OCI-LY7 (cell line): ENCODE measurements around the gene XG. TPM values are rescaled to one million over a fixed set of nuclear protein-coding genes. Genes with fewer than 3 reads are reported as not detected.
"Not testable (repeated sequence)": the region's sequence is repeated elsewhere in the genome, so short reads cannot be mapped to it uniquely, and the experiment has no call there.

Source experiments
- BruUV-seq: library from RNA; stranded (reverse); fragments of 400-500 nt; replicated peaks from 2 replicates; lab custom pipeline; 2021; lab: Mats Ljungman, UMichigan
- CTCF ChIA-PET: fragments of 300-600 bp; sonication (Branson Sonifier 250); formaldehyde crosslinking; loops from one replicate; lab custom pipeline; 2022; ENCODE audit warnings: antibody characterized with exemption; ENCODE audit not compliant: unreplicated experiment; lab: Charles Lee
- POLR2A ChIA-PET: fragments of 300-600 bp; sonication (Branson Sonifier 250); formaldehyde crosslinking; loops from one replicate; lab custom pipeline; 2022; ENCODE audit warnings: antibody characterized with exemption; lab: Charles Lee
- DNase-seq: peaks from one replicate; pipeline ENCODE4 v3.0.0-alpha.2; 2015; ENCODE audit warnings: low spot score
- H2AFZ ChIP-seq: fragments of 200-600 bp; sonication (generic), shearing (Covaris generic); 2 replicates; pipeline ENCODE4 v1.6.1; 2014; ENCODE audit warnings: mild to moderate bottlenecking, antibody characterized with exemption, low read length, moderate library complexity
- H3K27ac ChIP-seq: fragments of 200-600 bp; sonication (generic); 2 replicates; pipeline ENCODE4 v1.5.1; 2014; ENCODE audit warnings: mixed run types, low read depth, mild to moderate bottlenecking, moderate library complexity, low read length, inconsistent platforms; ENCODE audit not compliant: poor library complexity, severe bottlenecking
- H3K36me3 ChIP-seq: fragments of 200-600 bp; sonication (generic); 2 replicates; pipeline ENCODE4 v1.6.1; 2014; ENCODE audit warnings: mild to moderate bottlenecking, antibody characterized with exemption, low read length, moderate library complexity, mixed read lengths; ENCODE audit not compliant: insufficient read depth
- H3K4me1 ChIP-seq: fragments of 200-600 bp; sonication (generic); 2 replicates; pipeline ENCODE4 v1.5.1; 2014; ENCODE audit warnings: mild to moderate bottlenecking, low read length; ENCODE audit not compliant: insufficient read depth, poor library complexity, severe bottlenecking
- H3K4me2 ChIP-seq: fragments of 200-600 bp; sonication (generic); 2 replicates; pipeline ENCODE4 v1.6.1; 2014; ENCODE audit warnings: mild to moderate bottlenecking, low read length
- H3K4me3 ChIP-seq: fragments of 200-600 bp; sonication (generic); 2 replicates; pipeline ENCODE4 v1.5.1; 2014; ENCODE audit warnings: mild to moderate bottlenecking, low read depth, low read length; ENCODE audit not compliant: poor library complexity, severe bottlenecking
- H3K79me2 ChIP-seq: fragments of 200-600 bp; sonication (generic); 2 replicates; pipeline ENCODE4 v1.6.1; 2016; ENCODE audit warnings: low read depth, mild to moderate bottlenecking, low read length, moderate library complexity, mixed read lengths; ENCODE audit not compliant: insufficient read depth
- H3K9me2 ChIP-seq: fragments of 200-600 bp; sonication (generic); 2 replicates; pipeline ENCODE4 v1.6.1; 2016; ENCODE audit warnings: mild to moderate bottlenecking, low read length, mixed read lengths; ENCODE audit not compliant: insufficient read depth
- H3K9me3 ChIP-seq: fragments of 200-600 bp; sonication (generic); 2 replicates; pipeline ENCODE4 v1.6.1; 2014; ENCODE audit warnings: mild to moderate bottlenecking, mixed run types, low read length, mixed read lengths
- H4K20me1 ChIP-seq: fragments of 200-600 bp; sonication (generic); 2 replicates; pipeline ENCODE4 v1.6.1; 2014; ENCODE audit warnings: mild to moderate bottlenecking, antibody characterized with exemption, low read length, moderate library complexity, mixed read lengths; ENCODE audit not compliant: insufficient read depth
- EZH2phosphoT487 ChIP-seq: fragments of 200-600 bp; sonication (generic); IDR thresholded peaks from 2 replicates; pipeline ENCODE4 v1.6.1; 2018; ENCODE audit warnings: low read depth, borderline replicate concordance, mild to moderate bottlenecking, mixed run types, antibody characterized with exemption, low read length, moderate library complexity, mixed read lengths
- intact Hi-C: fragments of 100-400 bp; cut with micrococcal nuclease; formaldehyde crosslinking; loops from one replicate; pipeline ENCODE4 v1.10.0; 2022; ENCODE audit not compliant: unreplicated experiment
- total RNA-seq, 2 experiments: library from RNA; depleted of rRNA in 1 of 2; stranded (reverse); fragments of >200 nt in 1 of 2; shearing (Covaris generic) in 1 of 2; gene quantifications; 2 replicates each; pipeline ENCODE4 v1.2.3, GENCODE V29; 2014 to 2022
- TF ChIP-seq, protein P1 (sequence below): fragments of 200-600 bp; sonication (generic); conservative IDR thresholded peaks from 2 replicates; pipeline ENCODE4 v1.5.1; 2014; ENCODE audit warnings: mild to moderate bottlenecking, antibody characterized with exemption, low read length, moderate library complexity, mixed read lengths

Gene XG
- total RNA-seq, 2 experiments from 2014 or later: not detected

DNA sequence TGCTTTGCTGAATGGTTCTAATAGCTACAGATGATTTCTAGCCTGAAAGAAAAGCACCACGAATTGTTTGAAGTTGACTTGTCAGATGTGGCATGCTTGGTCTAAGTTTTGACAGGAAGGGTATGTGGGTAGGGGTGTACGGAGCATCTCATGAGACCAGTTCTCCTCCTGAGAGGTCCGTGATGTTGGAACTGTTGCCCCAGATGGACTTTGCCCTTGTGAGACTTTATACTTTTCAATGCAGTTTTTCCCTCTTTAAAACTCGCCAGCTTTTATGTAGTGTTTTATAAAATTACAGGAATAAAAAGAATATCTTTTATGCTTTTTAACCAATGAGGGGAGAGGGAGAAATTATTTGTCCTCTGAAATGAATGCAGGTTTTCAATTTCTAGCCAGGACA, 16.6 kb upstream of the XG start:
- H3K9me3 ChIP-seq: no peaks in the 10 kb centered on the region
- no peaks in the 10 kb centered on the region for H3K79me2 ChIP-seq
- H3K9me2 ChIP-seq: no peaks in the 10 kb centered on the region
- TF ChIP-seq, protein P1, sequence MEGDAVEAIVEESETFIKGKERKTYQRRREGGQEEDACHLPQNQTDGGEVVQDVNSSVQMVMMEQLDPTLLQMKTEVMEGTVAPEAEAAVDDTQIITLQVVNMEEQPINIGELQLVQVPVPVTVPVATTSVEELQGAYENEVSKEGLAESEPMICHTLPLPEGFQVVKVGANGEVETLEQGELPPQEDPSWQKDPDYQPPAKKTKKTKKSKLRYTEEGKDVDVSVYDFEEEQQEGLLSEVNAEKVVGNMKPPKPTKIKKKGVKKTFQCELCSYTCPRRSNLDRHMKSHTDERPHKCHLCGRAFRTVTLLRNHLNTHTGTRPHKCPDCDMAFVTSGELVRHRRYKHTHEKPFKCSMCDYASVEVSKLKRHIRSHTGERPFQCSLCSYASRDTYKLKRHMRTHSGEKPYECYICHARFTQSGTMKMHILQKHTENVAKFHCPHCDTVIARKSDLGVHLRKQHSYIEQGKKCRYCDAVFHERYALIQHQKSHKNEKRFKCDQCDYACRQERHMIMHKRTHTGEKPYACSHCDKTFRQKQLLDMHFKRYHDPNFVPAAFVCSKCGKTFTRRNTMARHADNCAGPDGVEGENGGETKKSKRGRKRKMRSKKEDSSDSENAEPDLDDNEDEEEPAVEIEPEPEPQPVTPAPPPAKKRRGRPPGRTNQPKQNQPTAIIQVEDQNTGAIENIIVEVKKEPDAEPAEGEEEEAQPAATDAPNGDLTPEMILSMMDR: no peak
- TF ChIP-seq EZH2phosphoT487: no peak
- H3K4me1 ChIP-seq: no peaks in the 10 kb centered on the region
- H3K4me3 ChIP-seq: no peak overlapping the region
- intact Hi-C loops: no loop called here
- H3K36me3 ChIP-seq: peaks cover 23% of the 10 kb centered on the region
- ChIA-PET POLR2A (no interaction called here), CTCF (no interaction called here)
- H2AFZ ChIP-seq: no peak overlapping the region
- H4K20me1 ChIP-seq: no peaks in the 10 kb centered on the region
- H3K27ac ChIP-seq: no peak overlapping the region
- H3K4me2 ChIP-seq: no peak overlapping the region
- BruUV-seq: no TSS peak
- no peak for DNase-seq

DNA sequence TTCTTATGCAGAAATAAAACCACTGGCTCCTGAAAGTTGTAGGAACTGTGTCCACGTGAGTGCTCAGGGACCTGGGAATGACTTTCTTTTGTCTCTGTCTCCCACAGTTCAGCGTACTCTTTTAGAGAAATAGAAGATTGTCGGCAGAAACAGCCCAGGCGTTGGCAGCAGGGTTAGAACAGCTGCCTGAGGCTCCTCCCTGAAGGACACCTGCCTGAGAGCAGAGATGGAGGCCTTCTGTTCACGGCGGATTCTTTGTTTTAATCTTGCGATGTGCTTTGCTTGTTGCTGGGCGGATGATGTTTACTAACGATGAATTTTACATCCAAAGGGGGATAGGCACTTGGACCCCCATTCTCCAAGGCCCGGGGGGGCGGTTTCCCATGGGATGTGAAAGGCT, 11.2 kb upstream of the XG start:
- Histone ChIP-seq H3K27ac (no peak overlapping the region), H4K20me1 (no peaks in the 10 kb centered on the region), H3K4me2 (no peak overlapping the region), H3K36me3 (peaks cover 18% of the 10 kb centered on the region), H3K4me1 (no peaks in the 10 kb centered on the region), H3K4me3 (no peak overlapping the region), H3K9me2 (no peaks in the 10 kb centered on the region), H2AFZ (no peak overlapping the region), H3K9me3 (no peaks in the 10 kb centered on the region), H3K79me2 (no peaks in the 10 kb centered on the region)
- intact Hi-C loops: no loop called here
- POLR2A ChIA-PET: no interaction called here
- DNase-seq: no peak
- CTCF ChIA-PET: no interaction called here
- TF ChIP-seq, protein P1: no peak
- TF ChIP-seq EZH2phosphoT487: no peak
- BruUV-seq: no TSS peak

DNA sequence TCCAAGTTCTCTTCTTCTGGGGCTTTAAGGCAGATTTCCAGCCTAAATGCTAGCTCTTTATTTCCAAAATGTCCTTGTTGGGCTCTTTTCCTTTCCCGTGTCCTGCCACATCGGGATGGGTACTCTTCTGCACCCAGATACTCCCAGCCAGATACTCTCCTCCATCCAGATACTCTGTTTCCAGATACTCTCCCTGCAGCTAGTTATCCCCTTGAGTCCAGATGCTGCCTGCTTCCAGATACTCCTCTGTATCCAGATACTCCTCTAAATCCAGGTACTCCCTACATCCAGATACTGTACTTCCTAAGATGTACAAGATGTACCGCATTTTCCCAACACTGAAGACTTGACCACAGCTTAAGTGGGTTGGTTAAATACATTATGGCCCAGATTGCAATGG, 10.5 kb upstream of the XG start:
- BruUV-seq: no TSS peak
- Histone ChIP-seq H3K9me2 (no peaks in the 10 kb centered on the region), H3K36me3 (peaks cover 13% of the 10 kb centered on the region), H3K4me1 (no peaks in the 10 kb centered on the region), H3K27ac (no peak overlapping the region), H4K20me1 (no peaks in the 10 kb centered on the region), H3K79me2 (no peaks in the 10 kb centered on the region), H3K4me3 (no peak overlapping the region), H3K9me3 (no peaks in the 10 kb centered on the region), H3K4me2 (no peak overlapping the region), H2AFZ (no peak overlapping the region)
- DNase-seq: no peak
- intact Hi-C loops: no loop called here
- POLR2A ChIA-PET: no interaction called here
- TF ChIP-seq, protein P1: no peak
- TF ChIP-seq EZH2phosphoT487: no peak
- CTCF ChIA-PET: no interaction called here

DNA sequence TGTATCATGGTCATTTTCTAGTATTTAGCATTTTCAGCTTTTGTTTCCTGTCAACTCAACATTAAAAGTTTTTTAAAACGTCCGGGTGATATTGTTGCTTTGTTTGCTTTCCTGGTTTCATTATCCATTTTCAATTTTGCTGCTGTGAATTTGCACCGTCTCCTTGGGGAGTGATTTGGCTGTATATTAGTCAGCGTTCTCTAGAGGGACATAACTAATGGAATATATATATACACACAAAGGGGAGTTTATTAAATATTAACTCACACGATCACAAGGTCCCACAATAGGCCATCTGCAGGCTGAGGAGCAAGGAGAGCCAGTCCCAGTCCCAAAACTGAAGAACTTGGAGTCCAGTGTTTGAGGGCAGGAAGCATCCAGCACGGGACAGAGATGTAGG, 5.6 kb upstream of the XG start:
- intact Hi-C loops, H4K20me1 ChIP-seq, DNase-seq, BruUV-seq, POLR2A ChIA-PET, H3K27ac ChIP-seq, H3K4me3 ChIP-seq, H3K9me2 ChIP-seq, H2AFZ ChIP-seq, H3K79me2 ChIP-seq, H3K36me3 ChIP-seq, CTCF ChIA-PET, H3K4me2 ChIP-seq, H3K9me3 ChIP-seq, H3K4me1 ChIP-seq: not testable (repeated sequence)
